Esophagus muscularis mucosa (tissue), 4 donors: Measurements from ENCODE around the gene SFXN3. TPM values are rescaled to one million over a fixed set of nuclear protein-coding genes. Genes with fewer than 3 reads are reported as not detected.

ENCODE experiments used
- DNase-seq: peaks from one replicate; pipeline ENCODE4 v3.0.0-alpha.2; 2017; ENCODE audit errors: extremely low spot score
- H3K27ac ChIP-seq, 4 donors: fragments of 200-600 bp; sonication (generic); replicated peaks in 1 of 4; 1 replicate in 3 of 4; 2 replicates in 1 of 4; pipeline ENCODE4 v1.5.1; 2016 to 2019; ENCODE audit warnings: mild to moderate bottlenecking in 1 of 4
- H3K27me3 ChIP-seq, 4 donors: fragments of 200-600 bp; sonication (generic); one replicate each; pipeline versions ENCODE4 v1.5.1 to v1.6.0; 2016 to 2019
- H3K36me3 ChIP-seq, 4 donors: fragments of 200-600 bp; sonication (generic); one replicate each; pipeline ENCODE4 v1.5.1; 2016 to 2019
- H3K4me1 ChIP-seq, 4 donors: fragments of 200-600 bp; sonication (generic); one replicate each; pipeline ENCODE4 v1.5.1; 2016 to 2019
- H3K4me3 ChIP-seq, 4 donors: fragments of 200-600 bp; sonication (generic); 1 replicate in 2 of 4; 2 replicates in 2 of 4; pipeline ENCODE4 v1.5.1; 2016 to 2019; ENCODE audit warnings: mild to moderate bottlenecking in 4 of 4, moderate library complexity in 1 of 4
- H3K9me3 ChIP-seq, 4 donors: fragments of 200-600 bp; sonication (generic); 1 replicate in 3 of 4; 2 replicates in 1 of 4; pipeline ENCODE4 v1.5.1; 2016 to 2019
- EP300 ChIP-seq: sonication (generic); formaldehyde crosslinking; IDR thresholded peaks from one replicate; pipeline ENCODE4 v1.6.1; 2017; ENCODE audit warnings: antibody characterized with exemption
- POLR2A ChIP-seq: fragments of 450-650 bp; IDR thresholded peaks from one replicate; pipeline ENCODE4 v1.6.1; 2017; ENCODE audit warnings: antibody characterized with exemption, moderate library complexity, mild to moderate bottlenecking, low read depth
- POLR2AphosphoS5 ChIP-seq, 2 donors: sonication (generic); formaldehyde crosslinking; IDR thresholded peaks; one replicate each; pipeline ENCODE4 v1.6.1; 2017; ENCODE audit warnings: antibody characterized with exemption in 2 of 2
- WGBS: methylation state at CpG from one replicate; pipeline ENCODE4 v1.1.5; 2018; 5-methylcytosine and 5-hydroxymethylcytosine counted together
- intact Hi-C: fragments of 100-400 bp; cut with DNase I; formaldehyde crosslinking; loops from one replicate; pipeline ENCODE4 v1.15.1; 2023
- total RNA-seq, 4 donors: library from RNA; depleted of rRNA; stranded (reverse); fragments of >200 nt; gene quantifications; one replicate each; pipeline versions ENCODE4 v1.1.0 to v1.2.1, GENCODE V29; 2016
- TF ChIP-seq, protein P1 (sequence below), 3 experiments: fragments of 200-600 bp in 2 of 3; fragments of 450-650 bp in 1 of 3; sonication (generic) in 2 of 3; IDR thresholded peaks; one replicate each; pipeline ENCODE4 v1.5.1; 2017 to 2019; ENCODE audit warnings: antibody characterized with exemption in 3 of 3, mild to moderate bottlenecking in 2 of 3, moderate library complexity in 1 of 3

The SFXN3 gene
- total RNA-seq, 4 donors from 2014 or later: 40.9 to 95.5 (median 76.1) TPM

DNA sequence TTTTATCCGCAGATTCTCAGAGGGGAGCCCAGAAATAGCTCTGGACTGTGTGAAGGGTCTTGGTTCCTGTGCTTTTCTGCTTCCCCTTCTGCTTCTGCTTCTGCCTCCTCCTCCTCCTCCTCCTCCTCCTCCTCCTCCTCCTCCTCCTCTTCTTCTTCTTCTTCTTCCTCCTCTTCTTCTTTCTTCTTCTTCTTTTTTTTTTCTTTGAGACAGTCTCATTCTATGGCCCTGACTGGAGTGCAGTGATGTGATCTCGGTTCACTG lies 11.7 kb upstream of the SFXN3 start:
- WGBS: 43% methylated on average over 2 of the region's 2 CpGs
- Histone ChIP-seq H3K27ac (no peak overlapping the region), H3K36me3 (no peaks in the 10 kb centered on the region), H3K9me3 (no peaks in the 10 kb centered on the region), H3K4me1 (peaks cover 7 to 15% (median 13%) of the 10 kb centered on the region in 4 donors), H3K27me3 (peaks cover 0 to 62% (median 3%) of the 10 kb centered on the region in 4 donors), H3K4me3 (no peak overlapping the region)
- DNase-seq: no peak
- TF ChIP-seq, protein P1, sequence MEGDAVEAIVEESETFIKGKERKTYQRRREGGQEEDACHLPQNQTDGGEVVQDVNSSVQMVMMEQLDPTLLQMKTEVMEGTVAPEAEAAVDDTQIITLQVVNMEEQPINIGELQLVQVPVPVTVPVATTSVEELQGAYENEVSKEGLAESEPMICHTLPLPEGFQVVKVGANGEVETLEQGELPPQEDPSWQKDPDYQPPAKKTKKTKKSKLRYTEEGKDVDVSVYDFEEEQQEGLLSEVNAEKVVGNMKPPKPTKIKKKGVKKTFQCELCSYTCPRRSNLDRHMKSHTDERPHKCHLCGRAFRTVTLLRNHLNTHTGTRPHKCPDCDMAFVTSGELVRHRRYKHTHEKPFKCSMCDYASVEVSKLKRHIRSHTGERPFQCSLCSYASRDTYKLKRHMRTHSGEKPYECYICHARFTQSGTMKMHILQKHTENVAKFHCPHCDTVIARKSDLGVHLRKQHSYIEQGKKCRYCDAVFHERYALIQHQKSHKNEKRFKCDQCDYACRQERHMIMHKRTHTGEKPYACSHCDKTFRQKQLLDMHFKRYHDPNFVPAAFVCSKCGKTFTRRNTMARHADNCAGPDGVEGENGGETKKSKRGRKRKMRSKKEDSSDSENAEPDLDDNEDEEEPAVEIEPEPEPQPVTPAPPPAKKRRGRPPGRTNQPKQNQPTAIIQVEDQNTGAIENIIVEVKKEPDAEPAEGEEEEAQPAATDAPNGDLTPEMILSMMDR (IDR thresholded peaks at IDR 0.05): no peak
- TF ChIP-seq POLR2A: no peak
- intact Hi-C loops: loop anchor here (10.0 kb wide), 1 partner anchor 55 kb away; the partner anchor contains the start of gene SEMA4G

DNA sequence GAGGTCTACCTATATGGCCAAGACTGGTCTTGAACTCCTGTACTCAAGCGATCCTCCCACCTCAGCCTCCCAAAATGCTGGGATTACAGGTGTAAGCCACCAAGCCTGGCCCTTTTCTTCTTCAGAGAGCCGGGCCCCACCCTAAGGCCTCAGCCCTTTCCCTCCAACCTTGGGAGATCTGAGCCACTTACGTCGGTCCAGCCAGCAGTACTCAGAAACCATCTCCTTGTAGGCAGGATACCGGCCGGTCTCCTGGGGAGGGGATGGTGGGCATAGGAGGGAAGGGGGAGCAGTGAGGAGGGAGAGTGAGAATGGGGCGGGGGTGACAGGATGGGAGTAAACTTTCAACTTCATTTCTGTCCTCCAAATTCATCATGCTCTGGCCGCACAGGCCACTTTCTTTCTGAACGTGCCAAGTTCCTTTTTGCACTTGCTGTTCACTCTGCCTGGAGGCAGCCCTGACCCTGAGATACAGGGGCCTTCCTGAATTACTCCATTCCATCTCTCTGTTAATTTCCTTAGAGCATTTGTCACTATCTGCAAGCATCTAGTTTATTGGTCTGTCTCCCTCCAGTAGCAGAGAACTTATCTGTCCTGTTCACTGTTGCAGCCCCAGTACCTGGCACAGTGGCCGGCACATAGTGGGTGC lies 10.5 kb upstream of the SFXN3 start:
- TF ChIP-seq POLR2A (no peak), POLR2AphosphoS5 (IDR thresholded peaks at IDR 0.05) (no peak), EP300 (no peak)
- TF ChIP-seq, protein P1 (IDR thresholded peaks at IDR 0.05): no peak
- 86% methylated on average over 10 of the region's 10 CpGs for WGBS
- H3K36me3 ChIP-seq: no peaks in the 10 kb centered on the region
- no peak for DNase-seq
- peaks cover 7 to 13% (median 10%) of the 10 kb centered on the region in 4 donors for H3K4me1 ChIP-seq
- H3K9me3 ChIP-seq: no peaks in the 10 kb centered on the region
- H3K27ac ChIP-seq: no peak overlapping the region
- H3K27me3 ChIP-seq: peaks cover 0 to 60% (median 3%) of the 10 kb centered on the region in 4 donors
- no peak overlapping the region for H3K4me3 ChIP-seq
- intact Hi-C loops: no loop called here

DNA sequence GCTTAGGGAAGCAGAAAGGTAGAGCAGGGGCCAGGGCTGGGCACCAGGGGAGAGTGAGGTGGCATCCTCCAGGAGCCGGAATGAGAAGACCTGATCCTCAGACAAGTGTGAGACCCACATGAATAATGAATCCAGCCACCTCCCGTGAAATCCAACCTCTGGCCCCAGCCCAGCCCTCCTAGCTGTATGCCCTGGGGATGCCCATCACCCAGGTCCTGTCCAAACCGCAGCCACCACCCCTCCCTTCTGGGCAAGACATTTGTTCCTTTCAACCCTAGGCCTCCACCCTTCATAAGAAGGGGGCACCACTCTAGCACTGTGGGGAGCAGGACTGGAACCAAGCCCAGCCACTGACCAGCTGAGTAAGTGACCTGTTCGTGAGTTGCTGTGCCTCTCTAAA lies 9.8 kb upstream of the SFXN3 start:
- WGBS: 88% methylated on average over 3 of the region's 4 CpGs
- Histone ChIP-seq H3K27ac (no peak overlapping the region), H3K4me3 (no peak overlapping the region), H3K9me3 (no peaks in the 10 kb centered on the region), H3K27me3 (peaks cover 0 to 53% (median 3%) of the 10 kb centered on the region in 4 donors), H3K4me1 (peaks cover 7 to 13% (median 10%) of the 10 kb centered on the region in 4 donors), H3K36me3 (no peaks in the 10 kb centered on the region)
- intact Hi-C loops: no loop called here
- TF ChIP-seq POLR2AphosphoS5 (IDR thresholded peaks at IDR 0.05): no peak
- TF ChIP-seq EP300: no peak
- no peak for TF ChIP-seq POLR2A
- TF ChIP-seq, protein P1 (IDR thresholded peaks at IDR 0.05): no peak
- no peak for DNase-seq

DNA sequence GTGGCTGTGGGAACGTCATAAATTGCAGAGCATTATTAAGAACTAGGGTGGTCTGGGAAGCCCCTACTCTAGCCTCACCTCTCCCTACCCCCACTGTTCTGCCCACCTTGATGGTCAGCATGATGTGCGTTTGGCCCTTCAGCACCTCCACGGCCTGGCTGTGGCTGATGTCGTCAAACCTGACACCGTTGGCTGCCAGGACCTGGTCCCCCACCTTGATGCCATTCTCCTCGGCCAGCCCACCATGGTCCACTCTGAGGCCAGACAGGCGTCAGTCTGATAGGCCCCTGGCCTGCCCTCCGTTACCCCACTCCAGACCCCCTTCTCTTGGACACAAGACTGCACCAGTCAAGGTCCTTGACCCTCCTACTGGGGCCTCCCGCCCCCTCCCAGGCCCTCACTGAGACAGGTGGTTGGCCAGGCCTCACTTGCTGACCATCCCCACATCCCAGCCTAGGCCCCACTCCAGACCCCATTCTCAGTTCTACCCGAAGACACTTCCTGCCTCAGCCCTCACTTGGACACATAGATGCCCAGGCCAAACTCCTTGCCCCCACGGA lies 9.3 kb upstream of the SFXN3 start:
- 88% methylated on average over 11 of the region's 11 CpGs for WGBS
- peaks cover 0 to 48% (median 3%) of the 10 kb centered on the region in 4 donors for H3K27me3 ChIP-seq
- DNase-seq: no peak
- H3K27ac ChIP-seq: no peak overlapping the region
- intact Hi-C loops: no loop called here
- no peaks in the 10 kb centered on the region for H3K36me3 ChIP-seq
- H3K4me3 ChIP-seq: no peak overlapping the region
- no peaks in the 10 kb centered on the region for H3K9me3 ChIP-seq
- H3K4me1 ChIP-seq: peaks cover 7 to 13% (median 10%) of the 10 kb centered on the region in 4 donors
- TF ChIP-seq POLR2AphosphoS5 (IDR thresholded peaks at IDR 0.05): no peak
- no peak for TF ChIP-seq EP300
- no peak for TF ChIP-seq POLR2A
- TF ChIP-seq, protein P1 (IDR thresholded peaks at IDR 0.05): no peak
